Vagina (tissue), 2 donors: ENCODE measurements around the gene KAZN. TPM values are rescaled to one million over a fixed set of nuclear protein-coding genes. Genes with fewer than 3 reads are reported as not detected.

Source experiments
- DNase-seq, 2 donors: peaks; one replicate each; pipeline ENCODE4 v3.0.0-alpha.2; 2017; ENCODE audit errors: extremely low spot score in 2 of 2
- H3K27ac ChIP-seq: fragments of 200-600 bp; sonication (generic); one replicate; pipeline ENCODE4 v1.5.1; 2019
- H3K27me3 ChIP-seq: fragments of 200-600 bp; sonication (generic); one replicate; pipeline ENCODE4 v1.5.1; 2019
- H3K36me3 ChIP-seq, 2 donors: fragments of 200-600 bp; sonication (generic); one replicate each; pipeline ENCODE4 v1.5.1; 2017 to 2019
- H3K4me1 ChIP-seq: fragments of 200-600 bp; sonication (generic); one replicate; pipeline ENCODE4 v1.5.1; 2019
- H3K4me3 ChIP-seq, 2 donors: fragments of 200-600 bp; sonication (generic); 1 replicate in 1 of 2; 2 replicates in 1 of 2; pipeline ENCODE4 v1.5.1; 2016 to 2019
- H3K9me3 ChIP-seq: fragments of 200-600 bp; sonication (generic); one replicate; pipeline ENCODE4 v1.5.1; 2019
- CTCF ChIP-seq, 3 experiments: fragments of 450-650 bp in 2 of 3; fragments of 200-600 bp in 1 of 3; sonication (generic) in 1 of 3; IDR thresholded peaks; one replicate each; pipeline ENCODE4 v1.5.1; 2017 to 2019; ENCODE audit warnings: antibody characterized with exemption in 3 of 3, mild to moderate bottlenecking in 2 of 3, moderate library complexity in 2 of 3
- POLR2A ChIP-seq, 2 donors: fragments of 450-650 bp; IDR thresholded peaks; one replicate each; pipeline ENCODE4 v1.6.1; 2017; ENCODE audit warnings: antibody characterized with exemption in 2 of 2, mild to moderate bottlenecking in 2 of 2, moderate library complexity in 2 of 2
- POLR2AphosphoS5 ChIP-seq, 2 donors: sonication (generic); formaldehyde crosslinking; IDR thresholded peaks; one replicate each; pipeline ENCODE4 v1.9.0; 2017; ENCODE audit warnings: antibody characterized with exemption in 2 of 2, mild to moderate bottlenecking in 2 of 2, low read depth in 1 of 2; ENCODE audit not compliant: insufficient read depth in 1 of 2
- intact Hi-C: fragments of 100-400 bp; cut with DNase I; formaldehyde crosslinking; loops from one replicate; pipeline ENCODE4 v1.15.1; 2023
- total RNA-seq: library from RNA; depleted of rRNA; stranded (reverse); fragments of >200 nt; gene quantifications from one replicate; pipeline ENCODE4 v1.2.3, GENCODE V29; 2016

KAZN gene
- total RNA-seq, 1 donor from 2014 or later = 29.5 TPM

GRCh38 chr1:14815175-14815877 is 216.8 kb downstream of the KAZN start:
- H3K27ac ChIP-seq = no peak overlapping the region
- H3K4me3 ChIP-seq = no peak overlapping the region
- no peaks in the 10 kb centered on the region for H3K4me1 ChIP-seq
- no peak for TF ChIP-seq POLR2A (IDR thresholded peaks at IDR 0.05)
- no peak for TF ChIP-seq POLR2AphosphoS5 (IDR thresholded peaks at IDR 0.05; ENCODE audit: insufficient read depth in 1 of 2, low read depth in 1 of 2)
- TF ChIP-seq CTCF (IDR thresholded peaks at IDR 0.05) = no peak
- H3K27me3 ChIP-seq = no peaks in the 10 kb centered on the region
- no peak for DNase-seq
- intact Hi-C loops = no loop called here
- no peaks in the 10 kb centered on the region for H3K9me3 ChIP-seq
- H3K36me3 ChIP-seq = no peaks in the 10 kb centered on the region

- intact Hi-C loops = no loop called here
- no peak overlapping the region for H3K27ac ChIP-seq
- no peak overlapping the region for H3K4me3 ChIP-seq
- no peaks in the 10 kb centered on the region for H3K36me3 ChIP-seq
- TF ChIP-seq POLR2AphosphoS5 (IDR thresholded peaks at IDR 0.05; ENCODE audit: insufficient read depth in 1 of 2, low read depth in 1 of 2) (no peak), POLR2A (IDR thresholded peaks at IDR 0.05) (no peak), CTCF (IDR thresholded peaks at IDR 0.05) (no peak)
- no peak for DNase-seq
- H3K27me3 ChIP-seq = no peaks in the 10 kb centered on the region
- H3K4me1 ChIP-seq = no peaks in the 10 kb centered on the region
- no peaks in the 10 kb centered on the region for H3K9me3 ChIP-seq
Observed at GRCh38 chr1:14817223-14818170, 219.0 kb downstream of the KAZN start.

GRCh38 chr1:14820295-14821085 is 222.0 kb downstream of the KAZN start:
- Histone ChIP-seq H3K4me3 (no peak overlapping the region), H3K36me3 (no peaks in the 10 kb centered on the region), H3K27ac (no peak overlapping the region), H3K9me3 (no peaks in the 10 kb centered on the region), H3K27me3 (no peaks in the 10 kb centered on the region), H3K4me1 (no peaks in the 10 kb centered on the region)
- no peak for TF ChIP-seq POLR2AphosphoS5 (IDR thresholded peaks at IDR 0.05; ENCODE audit: insufficient read depth in 1 of 2, low read depth in 1 of 2)
- no peak for TF ChIP-seq CTCF (IDR thresholded peaks at IDR 0.05)
- TF ChIP-seq POLR2A (IDR thresholded peaks at IDR 0.05) = no peak
- DNase-seq = no peak
- intact Hi-C loops = no loop called here

GRCh38 chr1:14822493-14822892 is 224.0 kb downstream of the KAZN start:
- H3K27me3 ChIP-seq = no peaks in the 10 kb centered on the region
- H3K36me3 ChIP-seq = no peaks in the 10 kb centered on the region
- H3K27ac ChIP-seq = no peak overlapping the region
- H3K9me3 ChIP-seq = no peaks in the 10 kb centered on the region
- TF ChIP-seq POLR2A (IDR thresholded peaks at IDR 0.05) = no peak
- no peak for TF ChIP-seq POLR2AphosphoS5 (IDR thresholded peaks at IDR 0.05; ENCODE audit: insufficient read depth in 1 of 2, low read depth in 1 of 2)
- no peak for TF ChIP-seq CTCF (IDR thresholded peaks at IDR 0.05)
- intact Hi-C loops = no loop called here
- H3K4me3 ChIP-seq = no peak overlapping the region
- H3K4me1 ChIP-seq = no peaks in the 10 kb centered on the region
- no peak for DNase-seq
